GM12878 (cell line): Measurements from ENCODE around the gene GNB5.

Experiments used
- BMI1 ChIP-seq: fragments of 450-650 bp; IDR thresholded peaks from 2 replicates; pipeline ENCODE4 v1.6.1; 2016; ENCODE audit warnings: mild to moderate bottlenecking, moderate library complexity, borderline replicate concordance
- CBFB ChIP-seq: IDR thresholded peaks from 2 replicates; pipeline ENCODE4 v1.6.1; 2016; ENCODE audit warnings: antibody characterized with exemption, low read depth
- EED ChIP-seq: sonication (generic); IDR thresholded peaks from 2 replicates; pipeline ENCODE4 v1.6.1; 2016; ENCODE audit warnings: antibody characterized with exemption, low read depth
- FOS ChIP-seq: IDR thresholded peaks from 3 replicates; pipeline ENCODE4 v1.6.1; 2011; ENCODE audit warnings: borderline replicate concordance; ENCODE audit not compliant: insufficient read length; ENCODE audit errors: extremely low read depth
- HCFC1 ChIP-seq: fragments of 150-350 bp; IDR thresholded peaks from 2 replicates; pipeline ENCODE4 v1.6.1; 2014; ENCODE audit warnings: low read length
- KAT2A ChIP-seq: conservative IDR thresholded peaks from 2 replicates; pipeline ENCODE4 v1.6.1; 2011; ENCODE audit warnings: low read depth, low read length; ENCODE audit not compliant: control insufficient read depth
- POLR2A ChIP-seq: IDR thresholded peaks from 2 replicates; pipeline ENCODE4 v1.6.1; 2011; ENCODE audit warnings: low read depth, mild to moderate bottlenecking, low read length
- POLR2AphosphoS2 ChIP-seq: IDR thresholded peaks from 2 replicates; pipeline ENCODE4 v1.6.1; 2011; ENCODE audit warnings: low read depth, mild to moderate bottlenecking, low read length, improper control_type of control experiment, moderate library complexity
- RFX5 ChIP-seq: IDR thresholded peaks from 2 replicates; pipeline ENCODE4 v1.6.1; 2011; ENCODE audit warnings: low read depth, low read length, improper control_type of control experiment
- SUZ12 ChIP-seq: fragments of 200-600 bp; sonication (generic); IDR thresholded peaks from one replicate; pipeline ENCODE4 v1.6.1; 2018; ENCODE audit warnings: antibody characterized with exemption, mild to moderate bottlenecking; ENCODE audit not compliant: unreplicated experiment
- TF ChIP-seq, protein P1 (sequence below), 3 experiments: IDR thresholded peaks in 2 of 3; conservative IDR thresholded peaks in 1 of 3; 2 replicates each; pipeline ENCODE4 v1.5.1; 2011; ENCODE audit warnings: low read depth in 3 of 3, low read length in 3 of 3, mild to moderate bottlenecking in 3 of 3, control low read depth in 2 of 3, moderate library complexity in 2 of 3, inconsistent platforms in 1 of 3, mixed read lengths in 1 of 3; ENCODE audit not compliant: control insufficient read depth in 2 of 3, insufficient read depth in 1 of 3; ENCODE audit errors: extremely low read depth in 1 of 3

DNA sequence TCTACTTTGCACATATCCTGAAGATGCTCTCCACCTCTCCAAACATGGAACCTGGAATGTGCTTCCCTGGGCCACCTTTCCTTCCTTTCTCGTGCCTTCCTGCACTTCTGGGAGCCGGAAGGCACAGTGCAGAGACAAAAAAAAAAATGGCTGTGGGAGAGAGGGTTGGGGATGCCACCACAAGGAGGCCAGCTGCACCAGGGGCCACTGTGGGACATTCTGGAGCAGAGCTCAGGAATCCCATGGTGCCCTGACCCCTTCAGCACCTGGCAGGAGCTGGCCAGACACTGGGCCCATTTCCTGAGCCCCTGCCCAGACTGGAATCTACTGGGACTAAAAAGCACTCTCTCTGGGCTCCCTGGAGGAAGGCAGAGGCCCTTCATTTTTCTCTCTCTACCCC, 70.7 kb downstream of the GNB5 start:
- TF ChIP-seq CBFB (no peak), RFX5 (no peak), KAT2A (no peak), FOS (no peak), HCFC1 (no peak), SUZ12 (no peak), POLR2AphosphoS2 (no peak), BMI1 (no peak), EED (no peak), POLR2A (no peak)
- TF ChIP-seq, protein P1, sequence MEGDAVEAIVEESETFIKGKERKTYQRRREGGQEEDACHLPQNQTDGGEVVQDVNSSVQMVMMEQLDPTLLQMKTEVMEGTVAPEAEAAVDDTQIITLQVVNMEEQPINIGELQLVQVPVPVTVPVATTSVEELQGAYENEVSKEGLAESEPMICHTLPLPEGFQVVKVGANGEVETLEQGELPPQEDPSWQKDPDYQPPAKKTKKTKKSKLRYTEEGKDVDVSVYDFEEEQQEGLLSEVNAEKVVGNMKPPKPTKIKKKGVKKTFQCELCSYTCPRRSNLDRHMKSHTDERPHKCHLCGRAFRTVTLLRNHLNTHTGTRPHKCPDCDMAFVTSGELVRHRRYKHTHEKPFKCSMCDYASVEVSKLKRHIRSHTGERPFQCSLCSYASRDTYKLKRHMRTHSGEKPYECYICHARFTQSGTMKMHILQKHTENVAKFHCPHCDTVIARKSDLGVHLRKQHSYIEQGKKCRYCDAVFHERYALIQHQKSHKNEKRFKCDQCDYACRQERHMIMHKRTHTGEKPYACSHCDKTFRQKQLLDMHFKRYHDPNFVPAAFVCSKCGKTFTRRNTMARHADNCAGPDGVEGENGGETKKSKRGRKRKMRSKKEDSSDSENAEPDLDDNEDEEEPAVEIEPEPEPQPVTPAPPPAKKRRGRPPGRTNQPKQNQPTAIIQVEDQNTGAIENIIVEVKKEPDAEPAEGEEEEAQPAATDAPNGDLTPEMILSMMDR (IDR thresholded peaks at IDR 0.05 in 2 of 3, conservative IDR thresholded peaks at IDR 0.05 in 1 of 3; ENCODE audit: control insufficient read depth in 2 of 3, extremely low read depth in 1 of 3, insufficient read depth in 1 of 3, low read depth in 3 of 3, low read length in 3 of 3): no peak
